Heart left ventricle (tissue), 13 donors: ENCODE data around the gene SIK1.

Source experiments
- POLR2A ChIP-seq, 2 donors: fragments of 450-650 bp; IDR thresholded peaks; one replicate each; pipeline ENCODE4 v1.6.1; 2017; ENCODE audit warnings: antibody characterized with exemption in 2 of 2, mild to moderate bottlenecking in 2 of 2, moderate library complexity in 2 of 2
- TF ChIP-seq, protein P1 (sequence below), 12 donors: fragments of 200-600 bp; sonication (generic) in 4 of 12; IDR thresholded peaks; one replicate each; pipeline versions ENCODE4 v1.5.0 to v1.8.0; 2018 to 2022; ENCODE audit warnings: antibody characterized with exemption in 12 of 12, mild to moderate bottlenecking in 5 of 12
- donor health status: ischemic (EF 13 %, LVEDD 7.1; RV severe dilation, severe dysfunction).
- donor health status: DM: no; HTN: yes; CAD: no.
- donor health status: DM: no; HTN: no; CAD: no.
- donor health status: ischemic (EF 25% LVEDD 6.9; RV normal size, moderate dysfunction).
- donor health status: ischemic (EF 25% LVEDD 5.7; RV mildly dilated, moderate dysfunction).
- donor health status: ischemic (EF 35%, LVEDD 5.7; RV mildly dilated, moderate dysfunction).
- donor health status: nonischemic (EF 11% LVEDD 7.7; RV severe dilation, severe dysfunction).
- donor health status: DM: yes; HTN: yes; CAD: no.
- donor health status: PGD.
- donor health status: ischemic (EF 29% LVEDD 5.4; RV normal size, mild dysfunction).
- donor health status: nonischemic (EF 23%, LVEDD 6.1; RV moderate dilation, normal function).

DNA sequence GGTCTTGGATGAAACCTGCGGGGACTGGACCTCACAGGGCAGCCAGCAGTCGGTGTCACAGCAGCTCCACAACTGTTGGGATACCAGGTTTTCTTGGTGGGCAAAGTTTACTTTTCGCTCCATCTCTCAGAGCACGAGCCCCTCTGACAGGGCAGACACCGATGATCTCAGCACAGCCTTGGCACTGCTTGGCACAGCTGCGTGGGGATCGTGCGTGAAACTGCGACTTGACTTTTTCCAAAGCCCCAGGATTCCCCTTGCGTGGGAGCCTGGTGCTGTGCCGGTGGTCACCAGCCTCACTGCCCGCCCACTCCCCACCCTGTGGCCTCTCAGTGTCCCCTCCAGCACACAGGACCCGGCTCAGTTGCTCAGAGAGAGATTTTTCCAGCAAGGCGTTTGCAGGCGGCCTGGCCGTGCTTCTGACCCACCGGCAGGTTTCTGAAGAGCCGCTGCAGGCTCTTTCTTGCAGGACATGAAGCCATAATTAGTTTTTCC lies 57.3 kb downstream of the SIK1 start:
- TF ChIP-seq POLR2A (IDR thresholded peaks at IDR 0.05), result no peak
- TF ChIP-seq, protein P1, sequence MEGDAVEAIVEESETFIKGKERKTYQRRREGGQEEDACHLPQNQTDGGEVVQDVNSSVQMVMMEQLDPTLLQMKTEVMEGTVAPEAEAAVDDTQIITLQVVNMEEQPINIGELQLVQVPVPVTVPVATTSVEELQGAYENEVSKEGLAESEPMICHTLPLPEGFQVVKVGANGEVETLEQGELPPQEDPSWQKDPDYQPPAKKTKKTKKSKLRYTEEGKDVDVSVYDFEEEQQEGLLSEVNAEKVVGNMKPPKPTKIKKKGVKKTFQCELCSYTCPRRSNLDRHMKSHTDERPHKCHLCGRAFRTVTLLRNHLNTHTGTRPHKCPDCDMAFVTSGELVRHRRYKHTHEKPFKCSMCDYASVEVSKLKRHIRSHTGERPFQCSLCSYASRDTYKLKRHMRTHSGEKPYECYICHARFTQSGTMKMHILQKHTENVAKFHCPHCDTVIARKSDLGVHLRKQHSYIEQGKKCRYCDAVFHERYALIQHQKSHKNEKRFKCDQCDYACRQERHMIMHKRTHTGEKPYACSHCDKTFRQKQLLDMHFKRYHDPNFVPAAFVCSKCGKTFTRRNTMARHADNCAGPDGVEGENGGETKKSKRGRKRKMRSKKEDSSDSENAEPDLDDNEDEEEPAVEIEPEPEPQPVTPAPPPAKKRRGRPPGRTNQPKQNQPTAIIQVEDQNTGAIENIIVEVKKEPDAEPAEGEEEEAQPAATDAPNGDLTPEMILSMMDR (IDR thresholded peaks at IDR 0.05), result no peak
